HG03045 (cell line): ENCODE data around the gene KRTAP4-1.
"Not testable (repeated sequence)": the region's sequence is repeated elsewhere in the genome, so short reads cannot be mapped to it uniquely, and the experiment has no call there.

Experiments
- ATAC-seq: cut with Tn5 transposase; IDR thresholded peaks from one replicate; pipeline ENCODE4 v1.9.1; 2021; ENCODE audit warnings: mild to moderate bottlenecking, moderate library complexity; ENCODE audit not compliant: unreplicated experiment

Gene KRTAP4-1

GRCh38 chr17:41176744-41177387 is 7.8 kb downstream of the KRTAP4-1 start:
- ATAC-seq = no peak

DNA sequence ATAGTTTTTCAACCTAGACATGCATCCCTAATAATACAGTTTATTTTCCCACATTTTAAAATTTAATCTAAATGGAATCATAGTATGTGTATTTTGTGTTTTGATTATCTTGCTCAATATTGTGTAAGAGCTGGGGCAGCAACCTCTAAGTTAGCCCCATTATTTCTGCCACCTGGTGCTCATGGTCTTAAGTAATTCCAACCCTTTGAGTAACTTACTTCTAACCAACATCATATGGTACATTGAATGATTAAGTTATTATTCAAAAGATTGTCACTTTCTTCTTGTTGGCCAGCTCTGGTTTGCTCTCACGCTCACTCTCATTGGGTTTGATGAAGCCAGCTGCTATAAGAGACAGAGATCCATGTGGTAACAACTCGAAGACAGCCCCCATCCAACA is 12.8 kb downstream of the KRTAP4-1 start:
- ATAC-seq = no peak

GRCh38 chr17:41168121-41168520 is 16.6 kb downstream of the KRTAP4-1 start, which contains the start of gene KRTAP4-3:
Gene KRTAP4-3 (minus strand): TSS chr17:41168221. CDS start chr17:41168172, 49 bp downstream.
- ATAC-seq = no peak

- ATAC-seq = no peak
Observed at GRCh38 chr17:41167561-41167960, 17.1 kb downstream of the KRTAP4-1 start.

GRCh38 chr17:41163828-41164227 is 20.9 kb downstream of the KRTAP4-1 start:
- no peak for ATAC-seq

DNA sequence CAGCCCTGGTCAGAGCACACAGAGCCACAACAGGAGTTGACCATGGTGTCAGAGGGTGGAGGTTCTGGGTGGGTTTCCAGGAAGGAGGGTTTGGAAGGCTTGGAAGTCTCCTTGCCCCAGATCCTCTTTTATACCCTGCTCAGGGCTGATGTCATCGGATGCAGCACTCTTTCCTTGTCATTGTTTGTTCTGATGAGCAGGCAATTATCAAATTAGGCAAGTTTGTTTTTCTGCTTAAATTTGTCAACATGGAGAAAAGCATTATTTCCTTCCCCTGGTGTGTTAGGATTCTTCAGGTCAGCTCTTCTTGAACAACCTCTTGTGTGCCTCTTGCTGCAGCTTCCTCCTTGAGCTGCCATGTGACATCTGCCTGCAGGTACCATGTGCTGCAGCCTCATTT is 24.1 kb downstream of the KRTAP4-1 start, which contains the start of gene KRTAP4-4:
Gene KRTAP4-4 (minus strand): TSS at position 101 of the 400 bp plus-strand sequence. CDS start 57 bp downstream, at position 44.
- no peak for ATAC-seq

GRCh38 chr17:41160190-41160589 is 24.5 kb downstream of the KRTAP4-1 start:
- ATAC-seq = not testable (repeated sequence)

DNA sequence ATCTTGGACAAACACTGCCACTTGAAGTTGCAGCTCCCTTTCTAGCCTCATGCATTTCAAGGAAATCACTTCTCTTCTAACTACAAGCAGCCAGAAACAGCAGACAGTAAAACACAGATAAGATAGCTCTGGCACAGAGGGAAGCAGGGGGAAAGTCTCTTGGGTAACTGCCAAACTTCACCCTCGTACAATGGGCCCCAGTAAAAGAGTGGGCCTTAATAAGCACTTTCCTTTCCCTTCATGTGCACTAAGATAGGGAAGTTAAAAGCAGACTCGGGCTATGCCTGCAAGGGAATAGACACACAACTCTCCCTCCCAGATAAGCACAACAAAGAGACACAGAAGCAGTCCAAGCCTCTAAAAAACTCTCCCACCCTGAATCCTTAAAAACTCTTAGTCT is 30.9 kb downstream of the KRTAP4-1 start:
- no peak for ATAC-seq

DNA sequence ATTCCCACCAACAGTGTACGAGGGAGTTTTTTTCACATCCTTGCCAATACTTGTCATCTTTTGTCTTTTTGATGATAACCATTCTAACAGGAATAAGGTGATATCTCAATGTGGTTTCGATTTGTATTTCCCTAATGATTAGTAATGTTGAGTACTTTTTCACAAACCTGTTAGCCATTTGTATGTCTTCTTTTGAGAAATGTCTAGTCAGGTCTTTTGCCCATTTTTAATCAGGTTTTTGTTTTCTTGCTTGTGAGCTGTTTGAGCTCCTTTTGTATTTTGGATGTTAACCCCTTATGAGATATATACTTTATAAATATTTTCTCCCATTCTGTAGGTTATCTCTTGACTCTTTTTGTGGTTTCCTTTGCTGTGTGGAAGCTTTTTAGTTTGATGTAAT is 33.2 kb downstream of the KRTAP4-1 start:
- ATAC-seq = no peak

DNA sequence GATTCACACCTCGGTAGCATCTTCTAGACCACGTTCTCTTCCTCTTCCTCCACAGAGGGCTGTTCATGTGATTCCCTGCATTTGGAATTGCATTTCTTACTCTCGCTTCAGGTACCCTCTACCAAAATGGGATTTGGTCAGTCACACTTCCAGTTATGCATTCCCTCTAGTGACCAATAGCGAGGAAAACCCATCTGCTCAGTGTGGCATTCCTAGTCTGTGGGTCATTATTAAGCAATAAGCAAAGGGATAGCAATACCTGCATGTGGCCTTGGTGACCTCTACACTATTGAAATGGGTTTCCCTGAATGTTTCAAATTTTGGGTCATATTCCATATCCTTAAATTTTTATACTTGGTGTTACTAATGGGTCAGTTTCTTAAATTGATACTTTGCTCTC is 34.7 kb downstream of the KRTAP4-1 start:
- no peak for ATAC-seq

- ATAC-seq = no peak
Observed at GRCh38 chr17:41149652-41149985, 35.1 kb downstream of the KRTAP4-1 start, which contains the start of gene KRTAP4-5. Gene KRTAP4-5 (minus strand): TSS chr17:41149825. CDS start chr17:41149767, 58 bp downstream.

DNA sequence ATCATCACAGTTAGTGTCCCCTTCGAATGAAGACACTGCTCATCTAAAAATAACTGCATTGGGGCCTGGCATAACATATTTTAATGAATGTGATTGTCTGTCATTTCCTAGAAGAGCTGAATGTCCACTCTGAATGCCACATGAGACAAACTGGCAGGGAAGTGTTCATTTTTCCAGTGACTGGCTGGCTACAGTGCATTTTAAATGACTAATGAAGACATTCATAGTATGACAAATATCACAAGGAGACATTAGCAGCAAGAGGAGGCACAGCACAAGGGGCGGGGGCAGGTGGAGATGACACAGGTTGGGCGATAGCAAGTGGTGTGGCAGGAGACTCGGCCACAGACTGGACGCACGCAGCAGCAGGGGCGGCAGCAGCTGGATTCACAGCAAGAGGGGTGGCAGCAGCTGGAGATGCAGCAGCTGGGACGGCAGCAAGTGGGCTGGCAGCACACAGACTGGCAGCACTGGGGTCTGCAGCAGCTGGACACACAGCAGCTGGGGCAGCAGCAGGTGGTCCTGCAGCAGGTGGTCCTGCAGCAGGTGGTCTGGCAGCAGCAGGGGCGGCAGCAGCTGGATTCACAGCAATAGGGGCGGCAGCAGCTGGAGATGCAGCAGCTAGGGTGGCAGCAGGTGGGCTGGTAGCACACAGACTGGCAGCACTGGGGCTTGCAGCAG is 35.6 kb downstream of the KRTAP4-1 start:
- not testable (repeated sequence) for ATAC-seq

DNA sequence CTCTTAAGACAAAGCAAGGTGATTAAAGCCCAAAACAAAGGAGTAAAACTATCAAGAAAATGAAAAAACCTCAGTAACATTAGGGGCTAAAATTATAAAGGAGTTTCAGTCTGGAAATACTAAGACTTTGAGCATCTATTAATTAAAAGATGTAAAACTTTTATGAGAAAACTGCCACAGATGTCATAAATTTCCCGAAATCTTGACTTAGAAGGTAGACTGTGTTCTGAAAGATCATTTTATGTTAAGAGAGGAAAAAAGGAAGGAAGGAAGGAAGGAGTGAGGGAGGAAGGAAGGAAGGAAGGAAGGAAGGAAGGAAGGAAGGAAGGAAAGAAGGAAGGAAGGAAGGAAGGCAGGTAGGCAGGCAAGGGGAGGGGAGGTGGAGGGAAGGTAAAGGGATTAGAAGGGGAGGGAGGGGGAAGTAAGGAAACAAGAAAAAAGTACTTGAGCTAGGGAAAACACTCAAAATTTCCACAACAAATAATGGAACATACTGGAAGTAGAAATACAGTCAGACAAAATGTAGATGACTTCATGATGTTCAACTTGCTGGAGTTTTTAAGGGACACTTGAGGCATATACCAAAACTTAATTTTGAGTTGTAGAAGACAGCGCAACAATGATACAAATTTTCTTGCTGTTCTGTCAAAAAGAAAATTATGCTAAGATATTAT is 37.0 kb downstream of the KRTAP4-1 start:
- no peak for ATAC-seq

- ATAC-seq = no peak
Observed at GRCh38 chr17:41145261-41145660, 39.5 kb downstream of the KRTAP4-1 start.

DNA sequence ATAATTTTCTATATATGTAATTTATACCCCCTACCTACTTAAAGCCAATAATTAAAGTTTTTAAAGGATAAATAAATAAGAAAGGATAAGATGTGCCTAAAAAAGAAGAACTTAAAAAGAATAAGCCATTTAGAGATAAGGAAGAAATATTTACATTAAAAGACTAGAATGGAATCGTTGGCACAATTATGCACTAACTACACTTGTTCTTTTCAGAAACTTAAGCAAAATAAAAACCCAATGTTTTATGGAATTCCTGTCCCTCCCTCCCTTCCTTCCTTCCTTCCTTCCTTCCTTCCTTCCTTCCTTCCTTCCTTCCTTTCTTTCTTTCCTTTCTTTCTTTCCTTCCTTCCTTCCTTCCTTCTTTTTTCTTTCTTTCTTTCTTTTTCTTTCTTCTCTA is 39.9 kb downstream of the KRTAP4-1 start:
- no peak for ATAC-seq

- no peak for ATAC-seq
Observed at GRCh38 chr17:41141361-41141760, 43.4 kb downstream of the KRTAP4-1 start.

DNA sequence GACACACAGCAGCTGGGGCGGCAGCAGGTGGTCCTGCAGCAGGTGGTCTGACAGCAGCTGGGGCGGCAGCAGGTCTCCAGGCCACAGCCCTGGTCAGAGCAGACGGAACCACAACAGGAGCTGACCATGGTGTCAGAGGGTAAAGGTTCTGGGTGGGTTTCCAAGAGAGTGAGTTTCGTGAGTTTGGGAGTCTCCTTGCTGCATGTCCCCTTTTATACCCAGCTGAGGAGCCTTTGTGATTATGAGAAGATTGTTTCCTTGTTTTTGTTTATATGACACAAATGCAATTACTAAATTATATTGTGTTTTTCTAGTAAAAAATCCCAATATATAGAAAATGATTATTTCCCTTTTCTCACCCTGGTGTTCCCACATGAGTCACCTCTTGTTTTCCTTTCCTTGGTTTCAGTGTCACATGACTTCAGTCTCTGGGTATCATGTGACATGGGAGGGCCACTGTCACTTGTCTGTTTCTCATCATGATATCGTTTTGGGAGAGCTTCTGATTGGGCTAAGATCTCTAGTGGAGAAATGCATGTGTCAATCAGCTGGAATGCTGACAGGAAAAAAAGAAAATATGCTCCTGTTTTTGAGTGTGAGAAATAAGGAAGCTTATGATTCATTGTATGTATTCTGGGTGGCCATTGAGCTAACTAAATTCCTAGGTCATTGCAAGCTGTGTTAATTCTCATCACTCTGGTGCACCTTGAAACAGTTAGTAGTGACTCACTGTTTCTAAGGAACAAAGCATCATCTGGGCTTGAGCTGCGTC is 44.2 kb downstream of the KRTAP4-1 start, which contains the start of gene KRTAP4-6:
Gene KRTAP4-6 (minus strand): TSS at position 185 of the 772 bp plus-strand sequence. CDS start 57 bp downstream, at position 128.
- no peak for ATAC-seq

DNA sequence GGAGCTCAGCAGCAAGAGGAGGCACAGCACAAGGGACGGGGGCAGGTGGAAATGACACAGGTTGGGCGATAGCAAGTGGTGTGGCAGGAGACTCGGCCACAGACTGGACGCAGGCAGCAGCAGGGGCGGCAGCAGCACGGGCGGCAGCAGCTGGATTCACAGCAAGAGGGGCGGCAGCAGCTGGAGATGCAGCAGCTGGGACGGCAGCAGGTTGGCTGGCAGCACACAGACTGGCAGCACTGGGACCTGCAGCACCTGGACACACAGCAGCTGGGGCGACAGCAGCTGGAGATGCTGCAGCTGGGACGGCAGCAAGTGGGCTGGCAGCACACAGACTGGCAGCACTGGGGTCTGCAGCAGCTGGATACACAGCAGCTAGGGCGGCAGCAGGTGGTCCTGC is 44.8 kb downstream of the KRTAP4-1 start:
- ATAC-seq = not testable (repeated sequence)
